Measurements from ENCODE around the gene AVPI1.

DNA sequence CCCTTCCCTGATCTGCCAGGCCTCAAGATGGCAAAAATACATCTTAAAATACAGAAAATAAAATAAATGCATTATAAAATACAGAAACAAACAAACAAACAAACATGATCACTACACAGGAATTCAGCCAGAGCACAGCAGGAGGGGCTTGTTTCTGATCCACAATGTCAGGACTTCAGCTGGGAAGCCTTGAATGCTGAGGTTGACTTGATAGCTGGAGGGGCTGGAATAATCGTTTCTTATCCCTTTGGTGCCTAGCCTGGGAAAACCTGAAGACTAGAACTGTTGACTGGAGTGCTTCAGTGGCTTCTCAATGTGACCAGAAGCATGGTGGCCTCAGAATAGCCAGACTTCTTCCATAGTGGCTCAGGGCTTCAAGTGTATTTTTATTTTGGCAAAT is 17.3 kb upstream of the AVPI1 start:
- TF ChIP-seq, protein P1, sequence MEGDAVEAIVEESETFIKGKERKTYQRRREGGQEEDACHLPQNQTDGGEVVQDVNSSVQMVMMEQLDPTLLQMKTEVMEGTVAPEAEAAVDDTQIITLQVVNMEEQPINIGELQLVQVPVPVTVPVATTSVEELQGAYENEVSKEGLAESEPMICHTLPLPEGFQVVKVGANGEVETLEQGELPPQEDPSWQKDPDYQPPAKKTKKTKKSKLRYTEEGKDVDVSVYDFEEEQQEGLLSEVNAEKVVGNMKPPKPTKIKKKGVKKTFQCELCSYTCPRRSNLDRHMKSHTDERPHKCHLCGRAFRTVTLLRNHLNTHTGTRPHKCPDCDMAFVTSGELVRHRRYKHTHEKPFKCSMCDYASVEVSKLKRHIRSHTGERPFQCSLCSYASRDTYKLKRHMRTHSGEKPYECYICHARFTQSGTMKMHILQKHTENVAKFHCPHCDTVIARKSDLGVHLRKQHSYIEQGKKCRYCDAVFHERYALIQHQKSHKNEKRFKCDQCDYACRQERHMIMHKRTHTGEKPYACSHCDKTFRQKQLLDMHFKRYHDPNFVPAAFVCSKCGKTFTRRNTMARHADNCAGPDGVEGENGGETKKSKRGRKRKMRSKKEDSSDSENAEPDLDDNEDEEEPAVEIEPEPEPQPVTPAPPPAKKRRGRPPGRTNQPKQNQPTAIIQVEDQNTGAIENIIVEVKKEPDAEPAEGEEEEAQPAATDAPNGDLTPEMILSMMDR (IDR thresholded peaks at IDR 0.05; ENCODE audit: low read depth, low read length), result no peak
- TF ChIP-seq EZH2phosphoT487 (IDR thresholded peaks at IDR 0.05; ENCODE audit: low read depth), result no peak

Measured in OCI-LY3 (cell line).